ENCODE results near the gene MACROD2.
"Not testable (repeated sequence)": the region's sequence is repeated elsewhere in the genome, so short reads cannot be mapped to it uniquely, and the experiment has no call there.

- TF ChIP-seq CTCF (tag by site-specific recombination; IDR thresholded peaks at IDR 0.05); TRIM28 (IDR thresholded peaks at IDR 0.05; ENCODE audit: borderline replicate concordance, low read length); REST (tag by site-specific recombination; IDR thresholded peaks at IDR 0.05); KLF9 (tag by site-specific recombination; IDR thresholded peaks at IDR 0.05; ENCODE audit: low read depth); RBAK (tag by site-specific recombination; IDR thresholded peaks at IDR 0.05); ZNF274 (IDR thresholded peaks at IDR 0.05; ENCODE audit: low read length); ZNF274 (tag by site-specific recombination; IDR thresholded peaks at IDR 0.05; ENCODE audit: borderline replicate concordance): not testable (repeated sequence)
Observed at GRCh38 chr20:14215880-14216279, 220.6 kb downstream of the MACROD2 start.
